Panc1 (cell line): ENCODE results near the gene MOB3A. TPM values are rescaled to one million over a fixed set of nuclear protein-coding genes. Genes with fewer than 3 reads are reported as not detected.

Experiments used
- ATAC-seq: fragments of 200-7000 bp; cut with Tn5 transposase; 2 replicates; pipeline ENCODE4 v1.9.1; 2020; ENCODE audit warnings: mild to moderate bottlenecking, moderate library complexity
- BruUV-seq: library from RNA; stranded (reverse); fragments of 400-500 nt; replicated peaks from 2 replicates; lab custom pipeline; 2021; lab: Mats Ljungman, UMichigan
- CTCF ChIA-PET: fragments of 300-600 bp; sonication (Branson Sonifier 250); formaldehyde crosslinking; loops from one replicate; lab custom pipeline; 2022; ENCODE audit warnings: antibody characterized with exemption; lab: Charles Lee
- POLR2A ChIA-PET: fragments of 300-600 bp; sonication (Branson Sonifier 250); formaldehyde crosslinking; loops from one replicate; lab custom pipeline; 2022; ENCODE audit warnings: antibody characterized with exemption; lab: Charles Lee
- DNase-seq: peaks from one replicate; pipeline ENCODE4 v3.0.0-alpha.2; 2010; ENCODE audit warnings: low read depth, low spot score
- H3K27ac ChIP-seq: 2 replicates; pipeline ENCODE4 v1.5.1; 2011; ENCODE audit warnings: mild to moderate bottlenecking, low read length, inconsistent platforms
- H3K27me3 ChIP-seq: fragments of 200-500 bp; sonication (Bioruptor generic); 2 replicates; pipeline ENCODE4 v1.6.0; 2014; ENCODE audit warnings: low read length, inconsistent platforms; ENCODE audit not compliant: control insufficient read depth, insufficient read depth
- H3K36me3 ChIP-seq: fragments of 200-500 bp; sonication (Bioruptor generic); 2 replicates; pipeline ENCODE4 v1.5.1; 2014; ENCODE audit warnings: inconsistent platforms, mild to moderate bottlenecking, low read length, moderate library complexity; ENCODE audit not compliant: control insufficient read depth, insufficient read depth
- H3K4me1 ChIP-seq: 2 replicates; pipeline ENCODE4 v1.5.1; 2011; ENCODE audit warnings: inconsistent platforms, mild to moderate bottlenecking, low read length, moderate library complexity; ENCODE audit not compliant: control insufficient read depth, insufficient read depth
- H3K4me3 ChIP-seq, 2 experiments: 2 replicates each; pipeline ENCODE4 v1.5.1; 2011 to 2012; ENCODE audit warnings: low read depth in 2 of 2, low read length in 2 of 2, mild to moderate bottlenecking in 2 of 2, inconsistent platforms in 1 of 2, moderate library complexity in 1 of 2
- H3K9me3 ChIP-seq: fragments of 200-500 bp; sonication (Bioruptor generic); 2 replicates; pipeline ENCODE4 v1.5.1; 2014; ENCODE audit warnings: low read depth, mild to moderate bottlenecking, inconsistent platforms, low read length, moderate library complexity; ENCODE audit not compliant: control insufficient read depth, insufficient read depth
- CTCF ChIP-seq: fragments of 450-650 bp; IDR thresholded peaks from 2 replicates; pipeline ENCODE4 v1.5.1; 2017; ENCODE audit warnings: mild to moderate bottlenecking
- POLR2AphosphoS5 ChIP-seq: IDR thresholded peaks from 2 replicates; pipeline ENCODE4 v1.6.1; 2012; ENCODE audit warnings: mild to moderate bottlenecking, low read depth, low read length, moderate library complexity
- REST ChIP-seq, 2 experiments: IDR thresholded peaks; 2 replicates each; pipeline ENCODE4 v1.6.1; 2011 to 2012; ENCODE audit warnings: low read depth in 2 of 2, control low read depth in 1 of 2, low read length in 1 of 2, mild to moderate bottlenecking in 1 of 2, moderate library complexity in 1 of 2; ENCODE audit not compliant: insufficient read depth in 1 of 2
- SIN3A ChIP-seq: IDR thresholded peaks from 2 replicates; pipeline ENCODE4 v1.6.1; 2012; ENCODE audit warnings: low read depth, mild to moderate bottlenecking, low read length, moderate library complexity, borderline replicate concordance; ENCODE audit not compliant: insufficient read depth
- TCF7L2 ChIP-seq: IDR thresholded peaks from 2 replicates; pipeline ENCODE4 v1.6.1; 2011; ENCODE audit warnings: mild to moderate bottlenecking, low read depth, low read length, inconsistent platforms
- in situ Hi-C: cut with HindIII; loops from 2 replicates; pipeline ENCODE4 v1.10.0; 2016; ENCODE audit warnings: low sequenced_read_pairs, low pct_unique_long_range_greater_than_20kb
- intact Hi-C: fragments of 100-400 bp; cut with micrococcal nuclease; formaldehyde crosslinking; loops from one replicate; pipeline ENCODE4 v1.10.0; 2022; ENCODE audit not compliant: unreplicated experiment
- total RNA-seq: library from RNA; stranded (reverse); gene quantifications from one replicate; pipeline ENCODE4 v1.2.1, GENCODE V29; 2021; ENCODE audit not compliant: unreplicated experiment

The MOB3A gene
- total RNA-seq, 1 experiment from 2014 or later: 36.3 TPM

GRCh38 chr19:2144190-2144589 lies 48.1 kb upstream of the MOB3A start:
- CTCF ChIA-PET: no interaction called here
- in situ Hi-C loops: no loop called here
- H3K4me3 ChIP-seq: no peak overlapping the region

GRCh38 chr19:2142173-2142829 lies 46.2 kb upstream of the MOB3A start:
- ChIA-PET POLR2A (interaction anchor here (0.6 kb wide), 2 partner anchors 286 to 931 kb away, joined by 3 to 4 read pairs; no protein-coding TSS in a partner anchor), CTCF (interaction anchor here (0.6 kb wide), 1 partner anchor 17 kb away, joined by 4 read pairs; no protein-coding TSS in a partner anchor)
- Histone ChIP-seq H3K36me3 (no peaks in the 10 kb centered on the region; the same call in 1 of the 2 replicates), H3K4me3 (no peak overlapping the region), H3K4me1 (peaks cover 5% of the 10 kb centered on the region), H3K27ac (no peak overlapping the region), H3K9me3 (no peaks in the 10 kb centered on the region), H3K27me3 (no peaks in the 10 kb centered on the region)
- in situ Hi-C loops: no loop called here
- ATAC-seq: no peak
- DNase-seq: no peak
- no peak for TF ChIP-seq POLR2AphosphoS5
- no peak for TF ChIP-seq TCF7L2
- no peak for TF ChIP-seq CTCF
- TF ChIP-seq REST (IDR thresholded peaks at IDR 0.05; ENCODE audit: insufficient read depth in 1 of 2, low read depth in 2 of 2, low read length in 1 of 2): no peak
- TF ChIP-seq SIN3A: no peak
- BruUV-seq: no TSS peak
- intact Hi-C loops: no loop called here

More at GRCh38 chr19:2144190-2144589, 48.1 kb upstream of the MOB3A start:
- Histone ChIP-seq H3K36me3 (no peaks in the 10 kb centered on the region; the same call in 1 of the 2 replicates), H3K4me1 (peaks cover 18% of the 10 kb centered on the region), H3K9me3 (no peaks in the 10 kb centered on the region), H3K27me3 (no peaks in the 10 kb centered on the region), H3K27ac (no peak overlapping the region)
- DNase-seq: no peak
- POLR2A ChIA-PET: no interaction called here
- no TSS peak for BruUV-seq
- no peak for ATAC-seq
- TF ChIP-seq TCF7L2 (no peak), REST (IDR thresholded peaks at IDR 0.05; ENCODE audit: insufficient read depth in 1 of 2, low read depth in 2 of 2, low read length in 1 of 2) (no peak), SIN3A (no peak), CTCF (no peak), POLR2AphosphoS5 (no peak)
- intact Hi-C loops: no loop called here
